Superior temporal gyrus (tissue), 1 donor: ENCODE results near the gene UTS2R.

Experiments
- DNase-seq: peaks from one replicate; pipeline ENCODE4 v3.0.0-alpha.2; 2016; ENCODE audit errors: extremely low spot score

UTS2R gene

DNA sequence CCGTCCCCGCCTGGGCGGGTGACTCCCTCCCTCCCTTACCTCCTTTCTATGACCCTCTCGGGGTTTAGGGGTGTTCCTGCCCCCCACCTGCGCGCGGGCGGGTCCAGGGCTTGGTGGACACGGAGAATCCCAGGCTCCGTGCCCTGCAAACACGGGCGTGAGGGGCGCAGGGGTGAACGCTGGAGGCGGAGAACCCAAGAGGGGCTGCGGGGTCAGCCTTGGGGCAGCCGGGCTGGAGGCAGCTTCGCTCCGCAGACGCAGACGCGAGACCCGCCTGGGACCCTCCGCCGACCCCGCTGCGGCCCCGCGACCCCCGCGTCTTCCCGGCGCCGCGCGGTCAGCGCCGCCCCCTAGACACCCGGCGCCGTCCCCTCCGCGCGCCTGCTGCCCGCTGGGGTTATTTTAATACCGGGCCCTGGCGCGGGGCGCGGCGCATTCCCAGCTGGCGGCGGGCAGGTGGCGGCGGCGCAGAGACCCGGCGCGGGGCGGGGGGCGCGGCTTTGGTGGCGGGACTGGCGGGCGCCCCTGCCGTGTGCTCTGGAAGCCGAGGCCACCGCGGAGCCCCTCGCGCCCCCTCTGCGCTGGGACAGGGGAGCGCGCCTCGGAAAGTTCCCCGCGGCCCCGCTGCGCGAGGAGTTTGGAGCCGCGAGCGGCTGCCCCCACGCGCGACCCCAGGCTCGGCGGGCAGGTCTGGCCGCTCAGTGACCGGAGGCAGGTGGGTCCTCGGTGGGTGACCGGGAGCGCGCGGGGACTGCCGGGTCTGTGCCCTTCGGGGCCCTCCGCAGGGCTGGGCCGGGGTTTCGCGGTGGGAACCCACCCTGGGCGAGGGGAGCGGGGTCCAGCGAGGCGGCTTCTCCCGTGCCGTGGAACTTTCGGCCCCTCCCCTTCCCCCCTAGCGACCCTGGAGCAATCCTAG lies at the start of gene UTS2R:
TSS of gene UTS2R (plus strand) at position 433 of the 916 bp plus-strand sequence. CDS start 2,560 bp downstream, outside the sequence.
- DNase-seq = no peak

DNA sequence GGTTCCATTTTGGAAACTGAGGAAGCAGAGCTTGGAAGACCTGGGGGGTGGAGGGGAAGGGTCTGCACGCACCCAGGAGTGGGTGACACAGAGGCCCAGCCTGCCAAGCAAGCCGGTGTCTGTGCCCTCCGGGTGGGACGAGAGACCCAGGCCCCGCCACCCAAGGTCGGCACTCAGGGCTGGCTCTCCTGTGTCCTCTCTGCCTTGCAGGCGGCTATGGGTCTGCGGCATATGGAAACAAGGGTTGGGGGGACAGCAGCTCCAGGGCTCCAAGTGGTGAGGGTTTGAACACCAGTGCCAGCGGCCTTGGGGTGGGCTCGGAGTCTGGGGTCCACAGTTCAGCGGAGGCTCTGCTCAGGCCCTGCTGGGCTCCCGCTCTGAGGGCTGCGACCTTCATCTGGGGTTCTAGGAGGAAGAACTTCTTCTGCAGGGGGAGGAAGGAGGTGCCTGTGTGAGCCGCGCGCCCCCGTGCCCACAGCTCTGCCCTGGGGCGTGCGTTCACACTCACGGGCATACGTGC lies 49.6 kb upstream of the UTS2R start:
- no peak for DNase-seq

GRCh38 chr17:82322526-82323453 lies 48.8 kb upstream of the UTS2R start:
- no peak for DNase-seq

DNA sequence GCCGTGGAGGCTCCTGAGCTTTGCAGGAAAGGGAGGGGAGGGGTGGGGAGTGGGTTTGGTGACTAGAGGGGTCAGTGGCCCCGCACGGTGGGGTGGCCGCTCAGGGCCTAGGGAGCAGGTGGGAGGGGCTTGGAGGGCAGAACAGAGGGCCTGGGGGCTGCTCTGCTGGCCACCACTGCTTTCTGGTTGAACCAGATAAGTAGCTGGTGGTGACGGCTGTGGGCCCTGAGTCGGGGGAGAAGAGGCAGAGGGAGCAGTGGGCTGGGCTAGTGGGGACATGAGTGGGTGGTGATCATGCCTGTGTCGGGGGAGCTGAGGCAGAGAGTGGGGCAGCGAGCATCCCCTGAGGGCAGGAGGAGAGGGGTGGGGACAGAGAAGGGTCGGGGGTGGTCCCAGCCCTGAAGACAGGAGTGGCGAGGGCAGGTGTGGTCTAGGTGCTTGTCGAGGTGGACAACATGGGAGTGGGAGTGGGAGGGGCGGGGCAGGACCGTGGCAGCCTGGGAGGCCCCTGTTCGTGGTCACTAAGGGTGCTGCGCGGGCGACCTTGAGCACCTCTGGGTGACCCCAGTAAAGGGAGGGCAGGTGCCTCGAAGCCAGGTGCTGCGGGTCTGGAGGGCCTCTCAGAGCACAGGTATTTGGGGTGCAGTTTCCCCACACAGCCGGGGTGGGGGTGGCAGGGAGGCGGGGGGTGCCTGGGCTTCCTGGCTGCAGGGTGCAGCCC lies 47.9 kb upstream of the UTS2R start:
- no peak for DNase-seq

DNA sequence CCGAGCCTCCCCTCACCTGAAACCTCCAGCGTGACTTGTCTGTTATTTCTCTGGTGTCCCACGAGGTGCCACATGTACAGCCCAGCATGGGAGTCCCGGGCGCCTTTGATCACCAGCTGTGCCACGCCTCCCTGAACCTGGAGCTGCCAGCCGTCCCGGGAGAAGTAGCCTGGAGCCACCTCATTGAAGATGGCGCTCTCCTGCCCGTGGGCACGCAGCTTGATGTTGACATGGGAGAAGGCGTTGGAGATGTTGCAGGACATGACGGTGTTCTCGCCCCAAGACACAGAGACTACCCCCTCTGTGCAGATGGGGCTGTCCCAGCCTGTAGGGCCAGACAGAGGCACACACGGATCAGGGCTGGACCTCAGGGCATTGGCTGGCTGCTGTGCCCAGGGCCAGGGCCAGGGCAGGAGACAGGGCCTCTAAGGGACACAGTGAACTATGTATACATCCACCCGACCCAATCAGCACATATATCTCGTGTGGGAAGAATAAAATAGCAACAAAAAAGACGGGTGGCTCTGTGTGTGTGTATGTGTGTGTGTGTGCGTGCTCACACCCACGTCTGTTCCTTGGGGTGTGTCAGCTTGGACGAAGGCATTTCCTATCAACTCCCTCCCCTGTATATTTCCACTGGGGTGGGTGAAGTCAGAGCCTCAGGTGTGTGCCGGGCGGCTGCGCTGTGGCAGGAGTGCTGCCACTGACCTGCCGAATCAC lies 46.8 kb upstream of the UTS2R start:
- DNase-seq = no peak

GRCh38 chr17:82325286-82326180 lies 46.0 kb upstream of the UTS2R start:
- no peak for DNase-seq

DNA sequence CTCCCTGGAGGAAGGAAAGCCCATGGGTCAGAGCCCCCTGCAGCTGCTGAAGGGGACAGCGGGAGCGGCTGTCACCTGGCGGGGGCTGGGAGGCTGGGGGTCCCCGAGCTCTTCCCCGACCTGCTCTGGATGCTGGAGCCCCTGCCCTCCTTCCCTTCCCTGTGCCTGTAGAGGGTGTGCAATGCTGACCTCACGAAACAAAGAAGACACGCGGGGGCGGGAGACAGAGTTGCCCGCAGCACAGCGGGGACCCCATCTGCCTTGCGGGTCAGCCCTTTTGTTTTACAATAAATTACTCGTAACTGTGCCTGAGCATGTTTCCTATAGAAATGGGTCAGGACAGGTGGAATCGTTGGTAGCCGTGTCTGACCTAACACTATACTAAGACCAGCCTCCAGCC lies 44.3 kb upstream of the UTS2R start:
- no peak for DNase-seq

DNA sequence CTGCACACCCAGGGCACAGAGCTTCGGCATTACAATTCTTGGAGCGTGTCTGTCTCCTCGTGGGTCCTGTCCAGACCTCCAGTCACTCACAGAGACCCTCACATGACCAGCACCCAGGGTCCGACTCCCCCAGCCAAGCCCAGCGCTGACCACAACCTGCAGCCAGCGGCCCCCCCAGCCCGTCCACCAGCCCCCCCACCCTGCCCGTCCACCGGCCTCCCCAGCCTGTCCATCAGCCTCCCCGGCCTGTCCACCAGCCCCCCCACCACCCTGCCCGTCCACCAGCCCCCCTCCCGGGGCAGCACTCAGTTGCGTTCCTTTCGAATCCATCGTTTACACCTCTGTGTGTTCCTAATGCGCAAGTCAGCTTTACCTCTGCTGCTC lies 43.8 kb upstream of the UTS2R start:
- DNase-seq = no peak

- no peak for DNase-seq
Observed at GRCh38 chr17:82328141-82328993, 43.2 kb upstream of the UTS2R start.

DNA sequence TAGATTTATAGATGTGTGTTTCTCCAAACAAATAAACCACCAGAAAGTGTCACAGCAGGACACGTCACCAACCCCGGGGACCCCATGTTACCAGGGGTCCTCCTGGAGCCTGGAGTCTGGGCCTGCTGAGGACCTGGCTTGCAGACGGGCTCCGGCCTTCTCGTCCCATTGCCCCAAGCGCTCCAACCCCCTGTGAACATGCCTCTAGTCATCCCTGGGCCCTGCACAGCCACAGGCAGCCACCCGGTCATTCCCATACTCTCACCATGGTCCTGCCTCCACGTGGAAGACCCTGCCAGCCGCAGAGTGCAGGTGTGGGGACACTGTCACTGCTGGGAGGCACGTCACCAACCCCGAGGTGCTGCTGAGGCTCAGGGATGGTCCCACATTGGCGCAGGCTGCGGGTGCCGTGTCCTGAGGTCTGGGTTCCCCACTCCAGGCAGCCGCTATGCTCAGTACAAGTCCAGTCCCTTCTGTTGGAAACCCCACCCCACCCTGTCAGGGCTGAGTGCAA lies 42.5 kb upstream of the UTS2R start:
- DNase-seq = no peak

GRCh38 chr17:82329683-82330321 lies 41.8 kb upstream of the UTS2R start:
- DNase-seq = no peak

DNA sequence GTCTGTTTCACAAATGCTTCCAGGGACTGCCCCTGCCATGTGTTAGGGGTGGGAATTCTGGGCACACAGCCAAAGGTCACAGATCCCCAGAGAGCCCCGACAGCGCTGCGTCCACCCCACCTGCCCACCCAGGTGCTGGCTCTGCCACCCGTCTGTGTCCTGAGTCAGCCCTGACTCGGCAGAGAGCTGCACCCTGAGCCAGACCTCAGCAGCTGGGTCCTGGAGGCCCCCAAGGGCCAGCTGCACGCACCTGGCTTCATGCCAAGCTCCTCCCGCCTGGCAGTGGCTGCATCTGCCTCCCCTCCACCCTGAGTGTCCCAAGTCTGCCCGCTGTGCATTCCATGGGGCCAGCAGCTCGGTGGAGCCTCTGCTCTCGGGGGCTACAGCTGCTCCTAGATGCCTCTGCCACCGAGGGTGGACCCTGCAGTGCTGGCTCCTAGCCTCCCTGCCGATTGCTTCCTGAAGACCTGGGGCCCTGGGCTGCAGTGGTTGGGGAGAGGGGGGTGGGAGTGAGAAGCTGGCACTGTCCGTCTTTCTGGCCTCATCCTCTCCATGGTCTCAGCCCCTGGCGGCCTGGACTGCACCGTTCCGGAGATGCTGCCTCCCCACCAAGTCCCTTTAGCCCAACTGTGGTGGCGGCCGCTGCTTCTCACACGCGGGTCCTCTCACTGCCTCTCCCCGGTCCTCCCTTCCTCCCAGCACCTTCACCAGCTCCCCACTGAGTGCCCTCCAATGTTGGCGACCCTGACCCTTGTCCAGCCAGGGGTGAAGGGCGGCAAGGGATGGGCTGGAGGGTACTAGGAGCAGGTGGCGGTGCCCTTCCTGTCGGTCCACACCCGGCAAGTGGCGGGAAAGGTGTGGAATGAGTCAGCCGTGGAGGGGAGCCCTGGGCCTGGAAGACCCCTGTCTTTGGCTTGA lies 41.0 kb upstream of the UTS2R start:
- no peak for DNase-seq

GRCh38 chr17:82331345-82331939 lies 40.1 kb upstream of the UTS2R start:
- DNase-seq = no peak

- DNase-seq = no peak
Observed at GRCh38 chr17:82332669-82333278, 38.8 kb upstream of the UTS2R start.

- no peak for DNase-seq
Observed at GRCh38 chr17:82333279-82334171, 38.0 kb upstream of the UTS2R start, which contains the start of gene SECTM1. TSS of gene SECTM1 (minus strand) at chr17:82333766. CDS start at chr17:82327240, 6,526 bp downstream.
